HFF-Myc (cell line): Measurements from ENCODE around the gene WSB1.

ENCODE experiments used
- DNase-seq: peaks from one replicate; pipeline ENCODE4 v3.0.0-alpha.2; 2011; ENCODE audit warnings: low read depth; ENCODE audit errors: extremely low read depth
- H3K4me3 ChIP-seq: replicated peaks from 2 replicates; pipeline ENCODE4 v1.5.1; 2011; ENCODE audit warnings: low read depth, mild to moderate bottlenecking, control low read depth, low read length
- CTCF ChIP-seq: IDR thresholded peaks from 2 replicates; pipeline ENCODE4 v1.5.1; 2012; ENCODE audit warnings: mild to moderate bottlenecking, low read depth, low read length, control low read depth; ENCODE audit errors: missing control alignments

WSB1 gene

DNA sequence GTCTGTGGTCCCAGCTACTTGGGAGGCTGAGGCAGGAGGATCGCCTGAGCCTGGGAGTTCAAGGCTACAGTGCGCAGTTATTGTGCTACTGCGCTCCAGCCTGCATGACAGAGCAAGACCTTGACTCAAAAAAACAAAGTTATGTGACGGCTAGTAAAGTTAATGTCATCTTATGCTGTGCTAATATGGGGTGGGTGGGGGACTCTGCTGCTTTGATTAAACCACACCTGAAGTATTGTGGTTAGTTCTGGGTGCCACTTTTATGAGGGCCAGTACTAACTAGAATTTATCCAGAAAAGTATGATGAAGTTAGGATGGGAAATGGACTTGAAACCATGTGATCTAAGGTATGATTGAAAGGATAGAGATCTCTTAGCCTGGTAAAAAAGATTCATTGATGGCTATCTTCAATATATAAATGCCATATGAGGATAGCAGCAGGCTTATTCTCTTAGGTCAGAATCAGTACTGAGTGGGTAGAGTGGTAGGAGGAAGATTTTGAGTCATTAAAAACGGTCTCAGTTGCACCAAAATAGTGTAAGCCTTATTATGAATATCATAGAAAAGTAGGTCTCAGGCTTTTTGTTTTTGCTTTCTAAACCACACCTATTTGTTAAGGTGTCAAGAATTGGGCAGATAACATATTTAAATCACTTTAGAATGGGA is 5.6 kb downstream of the WSB1 start:
- DNase-seq, result no peak
- no peak for TF ChIP-seq CTCF
- H3K4me3 ChIP-seq, result no peak overlapping the region

- H3K4me3 ChIP-seq, result no peak overlapping the region
- no peak for DNase-seq
- no peak for TF ChIP-seq CTCF
These were observed 9.8 kb downstream of the WSB1 start for GRCh38 chr17:27303734-27304133.

DNA sequence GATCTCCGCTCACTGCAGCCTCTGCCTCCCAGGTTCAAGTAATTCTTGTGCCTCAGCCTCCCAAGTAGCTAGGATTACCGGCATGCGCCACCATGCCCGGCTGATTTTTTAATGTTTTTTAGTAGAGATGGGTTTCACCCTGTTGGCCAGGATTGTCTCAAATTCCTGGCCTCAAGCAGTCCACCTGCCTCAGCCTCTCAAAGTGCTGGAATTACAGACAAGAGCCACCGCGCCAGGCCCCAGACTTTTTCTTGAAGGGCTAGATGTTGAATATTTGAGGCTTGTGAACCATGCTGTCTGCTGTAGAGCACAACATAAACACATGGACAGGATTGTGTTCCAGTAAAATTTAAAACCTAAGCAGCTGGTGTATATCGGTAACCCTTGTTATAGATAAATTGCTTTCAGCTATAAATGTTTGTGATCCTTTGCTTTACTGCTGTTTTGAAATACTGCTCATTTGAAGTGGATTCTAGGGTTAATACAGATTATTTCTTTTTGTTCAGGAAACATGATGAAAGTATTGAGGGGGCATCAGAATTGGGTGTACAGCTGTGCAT is 12.4 kb downstream of the WSB1 start:
- no peak for TF ChIP-seq CTCF
- no peak for DNase-seq
- H3K4me3 ChIP-seq, result no peak overlapping the region

- TF ChIP-seq CTCF, result no peak
- no peak overlapping the region for H3K4me3 ChIP-seq
- DNase-seq, result no peak
These were observed 16.7 kb downstream of the WSB1 start for GRCh38 chr17:27310565-27311110.

GRCh38 chr17:27313301-27313700 is 19.4 kb downstream of the WSB1 start:
- no peak for DNase-seq
- no peak for TF ChIP-seq CTCF
- no peak overlapping the region for H3K4me3 ChIP-seq

DNA sequence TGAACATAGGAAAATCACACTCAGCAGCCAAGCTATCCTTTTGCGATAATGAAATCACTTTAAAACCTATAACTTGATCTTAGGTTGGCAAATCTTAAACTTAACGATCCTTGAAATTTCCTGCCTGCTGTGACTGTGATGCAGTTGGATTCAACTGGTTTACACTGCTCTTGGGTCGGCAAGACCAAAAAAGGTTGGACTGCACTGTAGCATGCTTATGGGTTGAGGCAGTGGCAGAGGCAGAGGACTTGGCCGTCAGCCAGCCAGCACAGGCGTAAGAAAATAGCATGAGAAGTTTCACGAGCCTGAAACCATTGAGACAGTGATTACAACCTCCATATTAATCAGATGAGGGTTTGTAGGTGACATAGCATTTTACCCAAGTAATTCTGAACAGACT is 21.4 kb downstream of the WSB1 start:
- no peak for DNase-seq
- TF ChIP-seq CTCF, result no peak
- no peak overlapping the region for H3K4me3 ChIP-seq
